ENCODE results near the gene MTREX. TPM values are rescaled to one million over a fixed set of nuclear protein-coding genes. Genes with fewer than 3 reads are reported as not detected.
A peak's percentile ranks its signal among the peaks of the same experiment; 100 is the strongest.

MTREX gene
- total and polyA plus RNA-seq, 4 donors, result 10.0 to 43.8 (median 23.7) TPM

DNA sequence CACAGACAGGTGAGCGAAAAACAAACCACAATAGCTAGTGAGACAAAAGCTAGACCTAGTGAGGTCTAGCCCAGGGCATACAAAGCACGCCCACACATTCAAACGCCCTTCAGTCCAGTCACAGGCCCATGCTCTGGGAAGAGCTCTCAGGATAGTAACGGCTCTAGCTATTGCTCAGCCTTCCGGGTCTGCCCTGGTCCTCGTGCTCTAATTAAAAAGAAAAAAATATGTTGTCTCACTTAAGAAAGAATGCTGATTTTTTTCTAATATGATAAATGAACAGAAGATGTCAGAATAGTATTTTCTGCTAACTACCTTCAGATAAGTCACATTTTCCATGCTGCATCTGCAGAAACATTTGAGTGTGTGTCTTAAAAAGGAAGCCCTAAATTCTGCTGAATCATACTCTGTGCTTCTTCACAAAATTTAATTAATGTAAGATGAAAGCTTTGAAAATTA lies 132.4 kb downstream of the MTREX start:
- H3K27ac ChIP-seq (ENCODE audit: low read depth in 1 of 2, low read length in 2 of 2), result no peak overlapping the region
- H3K36me3 ChIP-seq (ENCODE audit: control insufficient read depth in 4 of 4, insufficient read depth in 3 of 4, low read depth in 1 of 4, low read length in 3 of 4), result peaks cover 2 to 8% (median 3%) of the 10 kb centered on the region in 4 donors
- peak; percentile 42 to 72 for TF ChIP-seq JUND (IDR thresholded peaks at IDR 0.05)
- TF ChIP-seq, protein P1, sequence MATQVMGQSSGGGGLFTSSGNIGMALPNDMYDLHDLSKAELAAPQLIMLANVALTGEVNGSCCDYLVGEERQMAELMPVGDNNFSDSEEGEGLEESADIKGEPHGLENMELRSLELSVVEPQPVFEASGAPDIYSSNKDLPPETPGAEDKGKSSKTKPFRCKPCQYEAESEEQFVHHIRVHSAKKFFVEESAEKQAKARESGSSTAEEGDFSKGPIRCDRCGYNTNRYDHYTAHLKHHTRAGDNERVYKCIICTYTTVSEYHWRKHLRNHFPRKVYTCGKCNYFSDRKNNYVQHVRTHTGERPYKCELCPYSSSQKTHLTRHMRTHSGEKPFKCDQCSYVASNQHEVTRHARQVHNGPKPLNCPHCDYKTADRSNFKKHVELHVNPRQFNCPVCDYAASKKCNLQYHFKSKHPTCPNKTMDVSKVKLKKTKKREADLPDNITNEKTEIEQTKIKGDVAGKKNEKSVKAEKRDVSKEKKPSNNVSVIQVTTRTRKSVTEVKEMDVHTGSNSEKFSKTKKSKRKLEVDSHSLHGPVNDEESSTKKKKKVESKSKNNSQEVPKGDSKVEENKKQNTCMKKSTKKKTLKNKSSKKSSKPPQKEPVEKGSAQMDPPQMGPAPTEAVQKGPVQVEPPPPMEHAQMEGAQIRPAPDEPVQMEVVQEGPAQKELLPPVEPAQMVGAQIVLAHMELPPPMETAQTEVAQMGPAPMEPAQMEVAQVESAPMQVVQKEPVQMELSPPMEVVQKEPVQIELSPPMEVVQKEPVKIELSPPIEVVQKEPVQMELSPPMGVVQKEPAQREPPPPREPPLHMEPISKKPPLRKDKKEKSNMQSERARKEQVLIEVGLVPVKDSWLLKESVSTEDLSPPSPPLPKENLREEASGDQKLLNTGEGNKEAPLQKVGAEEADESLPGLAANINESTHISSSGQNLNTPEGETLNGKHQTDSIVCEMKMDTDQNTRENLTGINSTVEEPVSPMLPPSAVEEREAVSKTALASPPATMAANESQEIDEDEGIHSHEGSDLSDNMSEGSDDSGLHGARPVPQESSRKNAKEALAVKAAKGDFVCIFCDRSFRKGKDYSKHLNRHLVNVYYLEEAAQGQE (IDR thresholded peaks at IDR 0.05), result no peak
- no peak for TF ChIP-seq NR2F2 (IDR thresholded peaks at IDR 0.05)
- TF ChIP-seq TAF1 (conservative IDR thresholded peaks at IDR 0.05), result no peak
- no peak for TF ChIP-seq FOXA2 (IDR thresholded peaks at IDR 0.05)
- no peak overlapping the region for H3K9ac ChIP-seq (ENCODE audit: low read depth in 1 of 2, low read length in 2 of 2)
- no peak for DNase-seq (ENCODE audit: low spot score)
- H3K27me3 ChIP-seq (ENCODE audit: control insufficient read depth in 4 of 4, insufficient read depth in 4 of 4, low read length in 3 of 4), result no peaks in the 10 kb centered on the region
- no peaks in the 10 kb centered on the region for H3K9me3 ChIP-seq (ENCODE audit: control insufficient read depth in 4 of 4, low read length in 3 of 4)
- peaks cover 0 to 2% (median 0%) of the 10 kb centered on the region in 4 donors for H3K4me1 ChIP-seq (ENCODE audit: control insufficient read depth in 4 of 4, insufficient read depth in 4 of 4, low read length in 3 of 4)
- no peak overlapping the region for H3K4me3 ChIP-seq (ENCODE audit: low read depth in 1 of 3, low read length in 3 of 3)
- WGBS, result 91% methylated on average over 6 of the region's 6 CpGs

DNA sequence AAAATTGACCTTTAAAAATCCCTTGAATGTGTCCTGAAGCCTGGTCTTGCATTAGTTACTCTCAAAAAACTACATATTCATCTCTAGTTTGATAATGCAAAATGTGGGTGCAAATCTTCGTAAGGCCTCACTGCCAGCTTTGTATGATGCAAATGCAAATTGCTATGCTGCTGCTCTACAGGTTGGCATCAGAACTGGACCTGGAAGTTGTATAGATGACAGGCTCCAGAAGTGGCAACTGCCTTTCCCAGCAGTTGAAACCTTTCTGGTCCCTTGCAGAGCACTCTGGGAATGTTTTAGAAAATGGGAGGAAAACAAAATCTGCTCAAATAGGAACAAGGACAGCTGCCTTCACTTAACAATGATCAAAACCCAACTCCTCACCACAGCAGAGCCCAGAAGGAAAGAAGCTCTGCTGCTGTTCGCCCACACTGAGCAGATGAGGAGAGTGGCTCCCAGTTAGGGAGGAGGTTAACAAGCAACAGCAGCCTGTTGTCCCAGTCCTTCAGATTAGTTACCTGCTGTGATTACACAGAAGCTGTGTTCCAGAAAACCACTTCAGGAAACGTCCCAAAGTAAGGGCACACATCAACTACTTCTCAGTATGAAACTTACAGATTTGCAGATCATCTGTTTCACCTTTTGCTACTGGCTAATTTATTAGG lies 133.4 kb downstream of the MTREX start:
- H3K9me3 ChIP-seq (ENCODE audit: control insufficient read depth in 4 of 4, low read length in 3 of 4), result no peaks in the 10 kb centered on the region
- 89% methylated on average over 3 of the region's 3 CpGs for WGBS
- TF ChIP-seq RAD21 (IDR thresholded peaks at IDR 0.05) (no peak), HNF4G (IDR thresholded peaks at IDR 0.05) (no peak), SP1 (IDR thresholded peaks at IDR 0.05) (no peak), RXRA (IDR thresholded peaks at IDR 0.05) (no peak), YY1 (IDR thresholded peaks at IDR 0.05) (no peak), FOXA1 (IDR thresholded peaks at IDR 0.05) (no peak), JUND (IDR thresholded peaks at IDR 0.05) (no peak), HNF4A (conservative IDR thresholded peaks at IDR 0.05) (no peak), NR2F2 (IDR thresholded peaks at IDR 0.05) (no peak), FOXA2 (IDR thresholded peaks at IDR 0.05) (no peak), TAF1 (conservative IDR thresholded peaks at IDR 0.05) (no peak), EGR1 (IDR thresholded peaks at IDR 0.05; ENCODE audit: low read depth in 2 of 2) (no peak), GABPA (IDR thresholded peaks at IDR 0.05 in 1 of 2, conservative IDR thresholded peaks at IDR 0.05 in 1 of 2) (no peak)
- TF ChIP-seq, protein P2, sequence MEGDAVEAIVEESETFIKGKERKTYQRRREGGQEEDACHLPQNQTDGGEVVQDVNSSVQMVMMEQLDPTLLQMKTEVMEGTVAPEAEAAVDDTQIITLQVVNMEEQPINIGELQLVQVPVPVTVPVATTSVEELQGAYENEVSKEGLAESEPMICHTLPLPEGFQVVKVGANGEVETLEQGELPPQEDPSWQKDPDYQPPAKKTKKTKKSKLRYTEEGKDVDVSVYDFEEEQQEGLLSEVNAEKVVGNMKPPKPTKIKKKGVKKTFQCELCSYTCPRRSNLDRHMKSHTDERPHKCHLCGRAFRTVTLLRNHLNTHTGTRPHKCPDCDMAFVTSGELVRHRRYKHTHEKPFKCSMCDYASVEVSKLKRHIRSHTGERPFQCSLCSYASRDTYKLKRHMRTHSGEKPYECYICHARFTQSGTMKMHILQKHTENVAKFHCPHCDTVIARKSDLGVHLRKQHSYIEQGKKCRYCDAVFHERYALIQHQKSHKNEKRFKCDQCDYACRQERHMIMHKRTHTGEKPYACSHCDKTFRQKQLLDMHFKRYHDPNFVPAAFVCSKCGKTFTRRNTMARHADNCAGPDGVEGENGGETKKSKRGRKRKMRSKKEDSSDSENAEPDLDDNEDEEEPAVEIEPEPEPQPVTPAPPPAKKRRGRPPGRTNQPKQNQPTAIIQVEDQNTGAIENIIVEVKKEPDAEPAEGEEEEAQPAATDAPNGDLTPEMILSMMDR (IDR thresholded peaks at IDR 0.05; ENCODE audit: low read depth, low read length, missing input control), result no peak
- TF ChIP-seq, protein P3, sequence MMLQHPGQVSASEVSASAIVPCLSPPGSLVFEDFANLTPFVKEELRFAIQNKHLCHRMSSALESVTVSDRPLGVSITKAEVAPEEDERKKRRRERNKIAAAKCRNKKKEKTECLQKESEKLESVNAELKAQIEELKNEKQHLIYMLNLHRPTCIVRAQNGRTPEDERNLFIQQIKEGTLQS (IDR thresholded peaks at IDR 0.05), result no peak
- TF ChIP-seq, protein P1 (IDR thresholded peaks at IDR 0.05), result no peak
- TF ChIP-seq, protein P4, sequence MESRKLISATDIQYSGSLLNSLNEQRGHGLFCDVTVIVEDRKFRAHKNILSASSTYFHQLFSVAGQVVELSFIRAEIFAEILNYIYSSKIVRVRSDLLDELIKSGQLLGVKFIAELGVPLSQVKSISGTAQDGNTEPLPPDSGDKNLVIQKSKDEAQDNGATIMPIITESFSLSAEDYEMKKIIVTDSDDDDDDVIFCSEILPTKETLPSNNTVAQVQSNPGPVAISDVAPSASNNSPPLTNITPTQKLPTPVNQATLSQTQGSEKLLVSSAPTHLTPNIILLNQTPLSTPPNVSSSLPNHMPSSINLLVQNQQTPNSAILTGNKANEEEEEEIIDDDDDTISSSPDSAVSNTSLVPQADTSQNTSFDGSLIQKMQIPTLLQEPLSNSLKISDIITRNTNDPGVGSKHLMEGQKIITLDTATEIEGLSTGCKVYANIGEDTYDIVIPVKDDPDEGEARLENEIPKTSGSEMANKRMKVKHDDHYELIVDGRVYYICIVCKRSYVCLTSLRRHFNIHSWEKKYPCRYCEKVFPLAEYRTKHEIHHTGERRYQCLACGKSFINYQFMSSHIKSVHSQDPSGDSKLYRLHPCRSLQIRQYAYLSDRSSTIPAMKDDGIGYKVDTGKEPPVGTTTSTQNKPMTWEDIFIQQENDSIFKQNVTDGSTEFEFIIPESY (IDR thresholded peaks at IDR 0.05), result no peak
- TF ChIP-seq, protein P5, sequence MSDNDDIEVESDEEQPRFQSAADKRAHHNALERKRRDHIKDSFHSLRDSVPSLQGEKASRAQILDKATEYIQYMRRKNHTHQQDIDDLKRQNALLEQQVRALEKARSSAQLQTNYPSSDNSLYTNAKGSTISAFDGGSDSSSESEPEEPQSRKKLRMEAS (IDR thresholded peaks at IDR 0.05), result no peak
- H3K9ac ChIP-seq (ENCODE audit: low read depth in 1 of 2, low read length in 2 of 2), result no peak overlapping the region
- DNase-seq (ENCODE audit: low spot score), result no peak
- H3K4me3 ChIP-seq (ENCODE audit: low read depth in 1 of 3, low read length in 3 of 3), result no peak overlapping the region
- no peaks in the 10 kb centered on the region for H3K27me3 ChIP-seq (ENCODE audit: control insufficient read depth in 4 of 4, insufficient read depth in 4 of 4, low read length in 3 of 4)
- H3K27ac ChIP-seq (ENCODE audit: low read depth in 1 of 2, low read length in 2 of 2), result no peak overlapping the region
- H3K4me1 ChIP-seq (ENCODE audit: control insufficient read depth in 4 of 4, insufficient read depth in 4 of 4, low read length in 3 of 4), result peaks cover 0 to 2% (median 0%) of the 10 kb centered on the region in 4 donors
- peaks cover 2 to 8% (median 3%) of the 10 kb centered on the region in 4 donors for H3K36me3 ChIP-seq (ENCODE audit: control insufficient read depth in 4 of 4, insufficient read depth in 3 of 4, low read depth in 1 of 4, low read length in 3 of 4)

Data from liver (tissue), 9 donors.